Activated CD4-positive, alpha-beta memory T cell treated with anti-CD3 and anti-CD28 coated beads for 36 hours (primary cell): ENCODE measurements around the gene CLBA1. TPM values are rescaled to one million over a fixed set of nuclear protein-coding genes. Genes with fewer than 3 reads are reported as not detected.

Experiments used
- CTCF ChIA-PET: fragments of 350-600 bp; sonication (Branson Sonifier 250); formaldehyde crosslinking; loops from one replicate; lab custom pipeline; 2021; ENCODE audit warnings: antibody characterized with exemption, inconsistent platforms; lab: Charles Lee
- POLR2A ChIA-PET: fragments of 350-600 bp; sonication (Branson Sonifier 250); formaldehyde crosslinking; loops from one replicate; lab custom pipeline; 2021; ENCODE audit warnings: antibody characterized with exemption; lab: Charles Lee
- DNase-seq: peaks from one replicate; pipeline ENCODE4 v3.0.0-alpha.2; 2020
- H3K27ac Mint-ChIP-seq: one replicate; pipeline ENCODE4 v1.8.0; 2021; ENCODE audit warnings: mixed read lengths
- H3K27me3 Mint-ChIP-seq: one replicate; pipeline ENCODE4 v1.8.0; 2021; ENCODE audit warnings: mixed read lengths
- H3K36me3 Mint-ChIP-seq: one replicate; pipeline ENCODE4 v1.8.0; 2021; ENCODE audit warnings: mixed read lengths
- H3K4me1 Mint-ChIP-seq: one replicate; pipeline ENCODE4 v1.8.0; 2021; ENCODE audit warnings: low read depth, mixed read lengths
- H3K4me3 Mint-ChIP-seq: one replicate; pipeline ENCODE4 v1.8.0; 2021; ENCODE audit warnings: mild to moderate bottlenecking, mixed read lengths
- H3K9me3 Mint-ChIP-seq: one replicate; pipeline ENCODE4 v1.8.0; 2021; ENCODE audit warnings: mixed read lengths
- intact Hi-C: fragments of 100-400 bp; cut with micrococcal nuclease; formaldehyde crosslinking; loops from one replicate; pipeline ENCODE4 v1.15.1; 2023
- total RNA-seq, 2 experiments: library from RNA; stranded (reverse); gene quantifications; one replicate each; pipeline ENCODE4 v1.2.3, GENCODE V29; 2021

The CLBA1 gene
- total RNA-seq, 2 experiments from 2014 or later: 0.78 to 1.2 TPM

GRCh38 chr14:104974146-104974541, 11.4 kb upstream of the CLBA1 start:
- no peaks in the 10 kb centered on the region for H3K36me3 Mint-ChIP-seq
- peaks cover 10% of the 10 kb centered on the region for H3K4me1 Mint-ChIP-seq
- no peak overlapping the region for H3K4me3 Mint-ChIP-seq
- DNase-seq: no peak
- POLR2A ChIA-PET: no interaction called here
- CTCF ChIA-PET: interaction anchor here (0.6 to 6.0 kb wide), 12 partner anchors 10 to 378 kb away, joined by 3 to 108 read pairs (median 6); partner anchors contain the start of gene CDCA4
- intact Hi-C loops: no loop called here
- H3K9me3 Mint-ChIP-seq: no peaks in the 10 kb centered on the region
- H3K27ac Mint-ChIP-seq: no peak overlapping the region
- H3K27me3 Mint-ChIP-seq: peaks cover 25% of the 10 kb centered on the region

- ChIA-PET POLR2A (no interaction called here), CTCF (interaction anchor here (0.6 to 6.0 kb wide), 16 partner anchors 10 to 377 kb away, joined by 3 to 108 read pairs (median 6); partner anchors contain the start of genes CDCA4 and CLBA1)
- Mint-ChIP-seq H3K4me1 (peaks cover 10% of the 10 kb centered on the region), H3K4me3 (no peak overlapping the region), H3K36me3 (no peaks in the 10 kb centered on the region), H3K27ac (no peak overlapping the region), H3K27me3 (peaks cover 25% of the 10 kb centered on the region), H3K9me3 (no peaks in the 10 kb centered on the region)
- intact Hi-C loops: loop anchor here (5.0 kb wide), 1 partner anchor 78 kb away; no protein-coding TSS in a partner anchor
- no peak for DNase-seq
Observed at GRCh38 chr14:104974665-104975390, 10.8 kb upstream of the CLBA1 start.

GRCh38 chr14:104975481-104976197, 9.9 kb upstream of the CLBA1 start:
- POLR2A ChIA-PET: no interaction called here
- no peak overlapping the region for H3K27ac Mint-ChIP-seq
- intact Hi-C loops: loop anchor here (1.0 to 5.0 kb wide), 2 partner anchors 70 to 78 kb away; no protein-coding TSS in a partner anchor
- peaks cover 10% of the 10 kb centered on the region for H3K4me1 Mint-ChIP-seq
- peak; percentile 31 for DNase-seq
- no peaks in the 10 kb centered on the region for H3K9me3 Mint-ChIP-seq
- CTCF ChIA-PET: interaction anchor here (0.7 to 6.0 kb wide), 19 partner anchors 9 to 99 kb away, joined by 3 to 108 read pairs (median 5); partner anchors contain the start of genes CDCA4 and CLBA1
- no peaks in the 10 kb centered on the region for H3K36me3 Mint-ChIP-seq
- H3K27me3 Mint-ChIP-seq: peaks cover 25% of the 10 kb centered on the region
- no peak overlapping the region for H3K4me3 Mint-ChIP-seq

DNA sequence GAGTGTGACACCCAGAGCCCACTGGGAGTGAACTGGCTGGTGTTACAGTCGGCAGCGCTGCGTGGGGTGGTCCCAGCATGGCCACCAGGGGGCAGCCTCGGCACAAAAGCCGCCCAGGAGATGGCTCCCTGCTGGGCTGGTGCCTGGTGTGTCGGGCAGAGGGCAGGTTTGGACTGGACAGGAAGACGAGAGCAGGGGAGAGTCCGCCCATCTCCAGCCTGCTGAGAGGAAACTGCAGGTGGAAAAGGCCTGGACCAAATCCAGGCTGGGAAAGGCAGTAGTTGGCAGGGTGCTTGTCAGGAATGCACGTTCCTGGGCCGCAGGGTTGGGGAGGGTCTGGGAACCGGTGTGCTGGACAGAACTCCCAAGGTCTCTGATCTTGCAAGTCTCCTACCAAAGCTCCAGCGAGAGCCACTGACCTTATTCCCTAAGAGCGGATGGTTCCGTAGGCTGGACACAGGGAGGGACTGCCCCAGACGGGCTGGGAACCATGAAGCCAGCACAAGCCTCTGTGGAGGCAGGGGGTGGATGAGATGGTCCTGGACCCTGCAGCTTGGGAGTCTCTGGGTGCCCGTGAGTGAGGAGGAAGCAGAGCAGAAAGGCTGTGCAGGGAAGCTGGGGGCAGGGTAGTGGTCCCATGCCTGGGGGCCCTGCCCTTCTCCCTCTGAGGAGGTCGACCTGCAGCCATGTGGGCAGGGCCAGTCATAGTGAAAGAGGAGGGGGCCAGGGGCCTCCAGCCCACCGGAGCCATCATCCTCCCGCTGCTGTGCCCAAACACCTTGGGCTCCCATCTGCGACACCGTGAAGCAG, 9.2 kb upstream of the CLBA1 start:
- H3K27ac Mint-ChIP-seq: peak overlapping the region; percentile 39
- H3K4me3 Mint-ChIP-seq: peak overlapping the region; percentile 34
- peaks cover 10% of the 10 kb centered on the region for H3K4me1 Mint-ChIP-seq
- H3K27me3 Mint-ChIP-seq: peaks cover 25% of the 10 kb centered on the region
- no peaks in the 10 kb centered on the region for H3K9me3 Mint-ChIP-seq
- peak; percentile 91 for DNase-seq
- POLR2A ChIA-PET: no interaction called here
- CTCF ChIA-PET: interaction anchor here (0.7 to 6.0 kb wide), 17 partner anchors 8 to 98 kb away, joined by 3 to 108 read pairs (median 5); partner anchors contain the start of genes CDCA4 and CLBA1
- no peaks in the 10 kb centered on the region for H3K36me3 Mint-ChIP-seq
- intact Hi-C loops: loop anchor here (1.0 to 5.0 kb wide), 2 partner anchors 69 to 79 kb away; no protein-coding TSS in a partner anchor

GRCh38 chr14:104977008-104977680, 8.4 kb upstream of the CLBA1 start:
- H3K27ac Mint-ChIP-seq: no peak overlapping the region
- peaks cover 10% of the 10 kb centered on the region for H3K4me1 Mint-ChIP-seq
- CTCF ChIA-PET: interaction anchor here (1.3 to 6.0 kb wide), 6 partner anchors 7 to 98 kb away, joined by 4 to 108 read pairs (median 10); partner anchors contain the start of gene CLBA1
- intact Hi-C loops: loop anchor here (5.0 kb wide), 1 partner anchor 80 kb away; no protein-coding TSS in a partner anchor
- H3K4me3 Mint-ChIP-seq: no peak overlapping the region
- no peaks in the 10 kb centered on the region for H3K36me3 Mint-ChIP-seq
- peaks cover 25% of the 10 kb centered on the region for H3K27me3 Mint-ChIP-seq
- no peak for DNase-seq
- no peaks in the 10 kb centered on the region for H3K9me3 Mint-ChIP-seq
- POLR2A ChIA-PET: no interaction called here

DNA sequence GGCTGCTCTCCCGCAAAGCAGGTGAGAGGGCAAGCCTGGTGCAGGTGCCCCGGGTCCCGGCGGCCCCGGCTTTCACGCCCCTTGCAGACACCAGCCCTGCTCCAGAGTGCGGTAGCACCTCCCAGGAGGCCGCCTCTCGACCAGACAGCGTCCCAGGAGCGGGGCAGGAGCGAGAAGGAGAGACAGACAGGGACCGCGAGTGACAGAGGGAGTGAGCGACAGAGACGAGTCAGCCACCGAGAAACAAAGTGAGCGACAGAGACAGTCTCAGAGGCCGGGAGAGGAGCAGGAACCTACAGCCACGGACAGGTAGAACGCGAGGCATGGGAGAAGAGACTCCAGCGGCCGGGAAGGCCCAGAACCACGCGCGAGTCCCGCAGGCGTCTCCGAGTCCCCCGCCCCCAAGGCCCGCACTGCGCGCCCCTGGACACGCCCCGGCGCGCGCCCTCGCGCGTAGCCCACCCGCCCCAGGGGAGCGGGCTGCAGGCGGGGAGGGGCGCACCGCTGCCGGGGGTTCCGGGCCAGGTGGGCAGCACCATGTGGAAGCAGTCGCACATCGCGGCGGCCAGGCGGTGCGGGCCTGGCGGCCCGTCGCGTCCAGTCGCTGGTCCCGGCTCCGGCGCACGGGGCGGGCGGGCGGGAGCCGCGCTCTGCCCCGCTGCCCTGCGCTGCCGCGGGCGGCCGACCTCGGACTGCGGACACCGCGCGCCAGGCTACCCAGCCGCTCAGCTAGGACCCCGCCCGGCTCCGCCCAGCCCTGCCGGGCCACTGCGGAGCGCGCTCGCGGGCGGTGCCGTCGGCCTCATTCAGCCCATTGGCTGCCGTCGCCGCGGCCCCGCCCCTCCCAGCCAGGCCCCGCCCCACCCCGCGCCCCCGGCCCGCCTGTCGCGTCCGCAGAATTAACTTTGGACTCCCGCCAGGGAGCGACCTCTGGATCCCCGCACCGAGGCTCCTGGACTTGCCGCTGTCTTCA, 7.6 kb upstream of the CLBA1 start, which contains the start of gene AHNAK2:
Gene AHNAK2 (minus strand): TSS at position 694 of the 973 bp plus-strand sequence. CDS start 137 bp downstream, at position 557.
- POLR2A ChIA-PET: no interaction called here
- CTCF ChIA-PET: interaction anchor here (1.6 to 6.0 kb wide), 2 partner anchors 66 to 67 kb away, joined by 6 to 108 read pairs; no protein-coding TSS in a partner anchor
- Mint-ChIP-seq H3K27me3 (peaks cover 25% of the 10 kb centered on the region), H3K4me3 (peak within 1 kb of the TSS; percentile 73), H3K27ac (no peak within 1 kb of the TSS), H3K4me1 (peaks cover 10% of the 10 kb centered on the region), H3K36me3 (no peaks in the 10 kb centered on the region), H3K9me3 (no peaks in the 10 kb centered on the region)
- peak; percentile 64 for DNase-seq
- intact Hi-C loops: loop anchor here (2.0 to 5.0 kb wide), 2 partner anchors 43 to 81 kb away; partner anchors contain the start of gene CDCA4

DNA sequence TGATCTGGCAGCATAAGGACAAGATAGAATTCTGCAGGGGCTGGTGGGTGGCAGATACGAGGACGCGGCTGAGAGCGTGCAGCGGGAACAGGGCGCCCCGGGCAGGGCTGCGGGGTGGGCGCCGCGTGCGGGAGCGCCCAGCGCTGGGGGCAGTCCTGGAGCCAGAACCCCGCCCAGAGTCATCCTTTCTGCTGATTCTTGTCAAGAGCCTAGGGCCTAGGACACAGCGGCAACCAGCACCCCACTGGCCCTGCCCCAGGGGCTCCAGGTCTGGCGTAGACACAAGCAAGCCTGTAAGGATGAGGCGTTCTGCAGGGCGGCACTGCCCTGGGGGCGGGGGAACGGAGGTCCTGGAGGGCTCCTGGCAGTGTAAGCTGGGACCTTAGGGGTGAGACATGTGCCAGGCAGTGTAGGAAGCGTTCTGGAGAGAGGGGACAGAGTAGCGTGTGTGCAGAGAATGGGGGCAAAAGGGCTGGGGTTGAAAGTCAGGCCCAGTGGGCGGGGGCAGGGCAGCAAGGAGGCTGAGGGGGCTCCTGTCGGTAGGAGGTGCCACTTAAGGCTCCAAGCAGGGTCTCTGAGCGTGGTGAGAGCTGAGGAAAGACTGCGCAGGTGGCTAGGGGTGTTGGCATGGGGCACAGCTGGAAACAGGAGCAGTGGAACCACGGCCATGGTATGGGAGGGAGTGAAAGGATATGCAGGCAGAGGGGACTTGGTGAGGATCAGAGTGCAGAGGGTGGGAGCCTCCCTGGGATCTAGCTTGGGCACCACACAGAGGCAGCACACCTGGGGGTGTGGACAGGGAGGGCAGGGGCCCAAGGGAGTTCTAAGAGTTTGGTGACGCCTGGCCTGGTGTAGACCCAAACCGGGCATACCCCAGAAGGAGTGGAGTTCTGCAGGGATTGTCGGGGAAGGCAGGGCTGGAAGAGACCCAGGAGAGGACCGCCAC, 6.6 kb upstream of the CLBA1 start:
- H3K27me3 Mint-ChIP-seq: peaks cover 25% of the 10 kb centered on the region
- H3K36me3 Mint-ChIP-seq: no peaks in the 10 kb centered on the region
- CTCF ChIA-PET: interaction anchor here (1.6 kb wide), 1 partner anchor 66 kb away, joined by 6 read pairs; no protein-coding TSS in a partner anchor
- POLR2A ChIA-PET: interaction anchor here (0.5 kb wide), 1 partner anchor 291 kb away, joined by 3 read pairs; no protein-coding TSS in a partner anchor
- H3K27ac Mint-ChIP-seq: no peak overlapping the region
- peaks cover 10% of the 10 kb centered on the region for H3K4me1 Mint-ChIP-seq
- DNase-seq: no peak
- peak overlapping the region; percentile 20 for H3K4me3 Mint-ChIP-seq
- no peaks in the 10 kb centered on the region for H3K9me3 Mint-ChIP-seq
- intact Hi-C loops: loop anchor here (2.0 to 5.0 kb wide), 2 partner anchors 42 to 82 kb away; partner anchors contain the start of gene CDCA4

- POLR2A ChIA-PET: no interaction called here
- DNase-seq: no peak
- H3K36me3 Mint-ChIP-seq: no peaks in the 10 kb centered on the region
- H3K27me3 Mint-ChIP-seq: peaks cover 25% of the 10 kb centered on the region
- intact Hi-C loops: loop anchor here (2.0 to 5.0 kb wide), 2 partner anchors 41 to 83 kb away; partner anchors contain the start of gene CDCA4
- H3K27ac Mint-ChIP-seq: no peak overlapping the region
- no peak overlapping the region for H3K4me3 Mint-ChIP-seq
- CTCF ChIA-PET: no interaction called here
- H3K4me1 Mint-ChIP-seq: peaks cover 13% of the 10 kb centered on the region
- H3K9me3 Mint-ChIP-seq: no peaks in the 10 kb centered on the region
Observed at GRCh38 chr14:104979758-104980610, 5.6 kb upstream of the CLBA1 start.
